Muscle layer of colon (tissue), 2 donors: ENCODE results near the gene CACNA1D.

ENCODE experiments used
- H3K27ac ChIP-seq: one replicate; pipeline ENCODE4 v1.7.0; 2013; ENCODE audit warnings: low read depth, mild to moderate bottlenecking, low read length, moderate library complexity
- H3K27me3 ChIP-seq, 2 donors: one replicate each; pipeline ENCODE4 v1.7.0; 2013; ENCODE audit warnings: low read length in 2 of 2, mild to moderate bottlenecking in 2 of 2; ENCODE audit not compliant: insufficient read depth in 2 of 2, control insufficient read depth in 1 of 2
- H3K36me3 ChIP-seq: one replicate; pipeline ENCODE4 v1.7.0; 2013; ENCODE audit warnings: mild to moderate bottlenecking, low read length; ENCODE audit not compliant: insufficient read depth
- H3K4me1 ChIP-seq: one replicate; pipeline ENCODE4 v1.7.0; 2013; ENCODE audit warnings: mild to moderate bottlenecking, low read length; ENCODE audit not compliant: insufficient read depth
- H3K4me3 ChIP-seq, 2 donors: one replicate each; pipeline ENCODE4 v1.7.0; 2013; ENCODE audit warnings: low read length in 2 of 2, low read depth in 1 of 2, mild to moderate bottlenecking in 1 of 2, moderate library complexity in 1 of 2
- H3K9ac ChIP-seq: one replicate; pipeline ENCODE4 v1.7.0; 2013; ENCODE audit warnings: low read length
- H3K9me3 ChIP-seq: one replicate; pipeline ENCODE4 v1.7.0; 2013; ENCODE audit warnings: mild to moderate bottlenecking, low read length
- donor health status: abdominal sarcoma.
- donor health status: Adenocarcinoma of cecum.

The CACNA1D gene

GRCh38 chr3:53859178-53859577 is 364.8 kb downstream of the CACNA1D start:
- H3K4me3 ChIP-seq, result no peak overlapping the region
- H3K27ac ChIP-seq, result no peak overlapping the region
- H3K36me3 ChIP-seq, result peaks cover 32% of the 10 kb centered on the region

GRCh38 chr3:53860196-53860595 is 365.8 kb downstream of the CACNA1D start:
- Histone ChIP-seq H3K27ac (no peak overlapping the region), H3K4me1 (no peaks in the 10 kb centered on the region), H3K36me3 (peaks cover 38% of the 10 kb centered on the region), H3K9me3 (no peaks in the 10 kb centered on the region), H3K27me3 (no peaks in the 10 kb centered on the region), H3K4me3 (no peak overlapping the region), H3K9ac (no peak overlapping the region)

More at GRCh38 chr3:53859178-53859577, 364.8 kb downstream of the CACNA1D start:
- no peak overlapping the region for H3K9ac ChIP-seq
- H3K9me3 ChIP-seq, result no peaks in the 10 kb centered on the region
- no peaks in the 10 kb centered on the region for H3K4me1 ChIP-seq
- H3K27me3 ChIP-seq, result no peaks in the 10 kb centered on the region

GRCh38 chr3:53862241-53862640 is 367.8 kb downstream of the CACNA1D start:
- H3K27ac ChIP-seq, result no peak overlapping the region
- no peak overlapping the region for H3K4me3 ChIP-seq
- H3K9me3 ChIP-seq, result no peaks in the 10 kb centered on the region
- no peak overlapping the region for H3K9ac ChIP-seq
- H3K4me1 ChIP-seq, result no peaks in the 10 kb centered on the region
- peaks cover 43% of the 10 kb centered on the region for H3K36me3 ChIP-seq
- H3K27me3 ChIP-seq, result no peaks in the 10 kb centered on the region

- Histone ChIP-seq H3K4me1 (no peaks in the 10 kb centered on the region), H3K27me3 (no peaks in the 10 kb centered on the region), H3K9me3 (no peaks in the 10 kb centered on the region), H3K9ac (no peak overlapping the region), H3K4me3 (no peak overlapping the region), H3K36me3 (peaks cover 52% of the 10 kb centered on the region), H3K27ac (no peak overlapping the region)
Observed at GRCh38 chr3:53863145-53863544, 368.7 kb downstream of the CACNA1D start.
